HG03060 (cell line): ENCODE measurements around the gene MYL5.
"Not testable (repeated sequence)": the region's sequence is repeated elsewhere in the genome, so short reads cannot be mapped to it uniquely, and the experiment has no call there.

Experiments used
- ATAC-seq: cut with Tn5 transposase; IDR thresholded peaks from one replicate; pipeline ENCODE4 v1.9.1; 2021; ENCODE audit warnings: low read depth, moderate number of reproducible peaks; ENCODE audit not compliant: unreplicated experiment

Gene MYL5

GRCh38 chr4:722169-722725, 47.9 kb downstream of the MYL5 start:
- ATAC-seq = no peak

GRCh38 chr4:722851-723360, 48.6 kb downstream of the MYL5 start:
- ATAC-seq = no peak

- no peak for ATAC-seq
Observed at GRCh38 chr4:723751-724530, 49.6 kb downstream of the MYL5 start.

- no peak for ATAC-seq
Observed at GRCh38 chr4:725391-726234, 51.3 kb downstream of the MYL5 start.

- ATAC-seq = no peak
Observed at GRCh38 chr4:726235-726787, 52.0 kb downstream of the MYL5 start.

GRCh38 chr4:726838-727237, 52.5 kb downstream of the MYL5 start:
- no peak for ATAC-seq

GRCh38 chr4:727576-727975, 53.2 kb downstream of the MYL5 start:
- ATAC-seq = no peak

GRCh38 chr4:729336-730315, 55.3 kb downstream of the MYL5 start:
- no peak for ATAC-seq

GRCh38 chr4:730511-730910, 56.2 kb downstream of the MYL5 start:
- ATAC-seq = no peak

GRCh38 chr4:730946-731904, 56.9 kb downstream of the MYL5 start:
- ATAC-seq = not testable (repeated sequence)
